ENCODE measurements around the gene VILL.
"Not testable (repeated sequence)": the region's sequence is repeated elsewhere in the genome, so short reads cannot be mapped to it uniquely, and the experiment has no call there.

The VILL gene

GRCh38 chr3:38039899-38040261 lies 49.3 kb downstream of the VILL start:
- DNase-seq: no peak

- no peak for DNase-seq
Observed at GRCh38 chr3:38040401-38040800, 49.8 kb downstream of the VILL start.

GRCh38 chr3:38043486-38043885 lies 52.9 kb downstream of the VILL start:
- no peak for DNase-seq

GRCh38 chr3:38046027-38046426 lies 55.4 kb downstream of the VILL start:
- no peak for DNase-seq

- no peak for DNase-seq
Observed at GRCh38 chr3:38046821-38047220, 56.2 kb downstream of the VILL start.

GRCh38 chr3:38047896-38048295 lies 57.3 kb downstream of the VILL start:
- DNase-seq: no peak

GRCh38 chr3:38049358-38050126 lies 59.0 kb downstream of the VILL start:
- no peak for DNase-seq

GRCh38 chr3:38051131-38051530 lies 60.5 kb downstream of the VILL start:
- no peak for DNase-seq

GRCh38 chr3:38053286-38053685 lies 62.7 kb downstream of the VILL start:
- not testable (repeated sequence) for DNase-seq

- not testable (repeated sequence) for DNase-seq
Observed at GRCh38 chr3:38053813-38054498, 63.4 kb downstream of the VILL start.

- no peak for DNase-seq
Observed at GRCh38 chr3:38054499-38055001, 64.0 kb downstream of the VILL start.
